HG03469 (cell line): ENCODE measurements around the gene ZNF576.
"Not testable (repeated sequence)": the region's sequence is repeated elsewhere in the genome, so short reads cannot be mapped to it uniquely, and the experiment has no call there.

ENCODE experiments used
- ATAC-seq: cut with Tn5 transposase; IDR thresholded peaks from one replicate; pipeline ENCODE4 v1.9.1; 2021; ENCODE audit warnings: mild to moderate bottlenecking, moderate library complexity, moderate number of reproducible peaks; ENCODE audit not compliant: unreplicated experiment

Gene ZNF576

GRCh38 chr19:43595999-43596841 lies at the start of gene ZNF576, which contains the start of gene IRGQ:
TSS of gene ZNF576 (plus strand) at chr19:43596595. CDS start at chr19:43597109, 514 bp downstream.
TSS of gene IRGQ (minus strand) at chr19:43596134. CDS start at chr19:43595338, 796 bp downstream.
- ATAC-seq = peak; percentile 64

- ATAC-seq = not testable (repeated sequence)
These were observed 48.5 kb upstream of the ZNF576 start for GRCh38 chr19:43547926-43548325.

GRCh38 chr19:43548706-43549105 lies 47.7 kb upstream of the ZNF576 start:
- ATAC-seq = no peak

GRCh38 chr19:43551399-43552197 lies 44.8 kb upstream of the ZNF576 start:
- no peak for ATAC-seq

GRCh38 chr19:43552198-43552450 lies 44.3 kb upstream of the ZNF576 start:
- ATAC-seq = no peak

GRCh38 chr19:43552616-43553015 lies 43.8 kb upstream of the ZNF576 start:
- ATAC-seq = no peak

- ATAC-seq = no peak
These were observed 42.7 kb upstream of the ZNF576 start for GRCh38 chr19:43553656-43554055.

GRCh38 chr19:43554317-43554895 lies 42.0 kb upstream of the ZNF576 start:
- ATAC-seq = no peak

- ATAC-seq = no peak
These were observed 41.1 kb upstream of the ZNF576 start for GRCh38 chr19:43555185-43555770.

GRCh38 chr19:43560687-43561086 lies 35.7 kb upstream of the ZNF576 start:
- ATAC-seq = no peak

GRCh38 chr19:43561139-43561970 lies 35.0 kb upstream of the ZNF576 start:
- ATAC-seq = no peak

- no peak for ATAC-seq
These were observed 34.1 kb upstream of the ZNF576 start for GRCh38 chr19:43562226-43562697.

- peak; percentile 75 for ATAC-seq
These were observed 33.6 kb upstream of the ZNF576 start for GRCh38 chr19:43562698-43563241.

GRCh38 chr19:43563816-43564457 lies 32.5 kb upstream of the ZNF576 start:
- ATAC-seq = no peak

- ATAC-seq = no peak
These were observed 31.6 kb upstream of the ZNF576 start for GRCh38 chr19:43564800-43565199.

GRCh38 chr19:43569657-43570056 lies 26.7 kb upstream of the ZNF576 start:
- ATAC-seq = no peak

- no peak for ATAC-seq
These were observed 26.1 kb upstream of the ZNF576 start for GRCh38 chr19:43570174-43570791.

- no peak for ATAC-seq
These were observed 24.2 kb upstream of the ZNF576 start for GRCh38 chr19:43572171-43572588.
